ENCODE results near the gene PAX8.
"Not testable (repeated sequence)": the region's sequence is repeated elsewhere in the genome, so short reads cannot be mapped to it uniquely, and the experiment has no call there.

- TF ChIP-seq EZH2phosphoT487 (IDR thresholded peaks at IDR 0.05; ENCODE audit: borderline replicate concordance, low read length); CTCF (IDR thresholded peaks at IDR 0.05; ENCODE audit: low read depth, low read length, poor library complexity, severe bottlenecking): not testable (repeated sequence)
Measured at GRCh38 chr2:113314663-113315062, 35.9 kb upstream of the PAX8 start.
